ENCODE results near the gene SMU1. TPM values are rescaled to one million over a fixed set of nuclear protein-coding genes. Genes with fewer than 3 reads are reported as not detected.

Gene SMU1
- total RNA-seq, 4 donors from 2014 or later, result 19.7 to 24.2 (median 21.9) TPM

GRCh38 chr9:33103501-33104281, 27.2 kb upstream of the SMU1 start:
- WGBS, 2 donors (ENCODE audit: low coverage in 1 of 2), result 61 to 72% methylated on average over 5 of the region's 8 CpGs
- no peak for ATAC-seq
- H3K27ac ChIP-seq, result no peak overlapping the region
- H3K9me3 ChIP-seq, result no peaks in the 10 kb centered on the region
- no peaks in the 10 kb centered on the region for H3K36me3 ChIP-seq
- no peaks in the 10 kb centered on the region for H3K27me3 ChIP-seq
- TF ChIP-seq CTCF (IDR thresholded peaks at IDR 0.05) (no peak), POLR2A (IDR thresholded peaks at IDR 0.05) (no peak)
- H3K4me3 ChIP-seq, result no peak overlapping the region
- H3K4me1 ChIP-seq, result peaks cover 0 to 19% (median 8%) of the 10 kb centered on the region in 3 donors

- ATAC-seq, result no peak
- Histone ChIP-seq H3K27ac (no peak overlapping the region), H3K27me3 (no peaks in the 10 kb centered on the region), H3K36me3 (no peaks in the 10 kb centered on the region), H3K4me3 (no peak overlapping the region), H3K4me1 (peaks cover 0 to 16% (median 7%) of the 10 kb centered on the region in 3 donors), H3K9me3 (no peaks in the 10 kb centered on the region)
- 80 to 100% methylated on average over 1 to 3 of the region's 13 CpGs for WGBS, 2 donors (ENCODE audit: low coverage in 1 of 2)
- TF ChIP-seq POLR2AphosphoS5 (IDR thresholded peaks at IDR 0.05) (no peak), CTCF (IDR thresholded peaks at IDR 0.05) (no peak), EP300 (IDR thresholded peaks at IDR 0.05) (no peak), POLR2A (IDR thresholded peaks at IDR 0.05) (no peak)
Observed at GRCh38 chr9:33102551-33103210, 26.2 kb upstream of the SMU1 start.

- Histone ChIP-seq H3K4me3 (no peak overlapping the region), H3K27me3 (no peaks in the 10 kb centered on the region), H3K36me3 (no peaks in the 10 kb centered on the region), H3K4me1 (peaks cover 0 to 2% (median 0%) of the 10 kb centered on the region in 3 donors), H3K27ac (peak overlapping the region in 1 of 4 donors; percentile 10), H3K9me3 (no peaks in the 10 kb centered on the region)
- WGBS, 2 donors (ENCODE audit: low coverage in 1 of 2), result 82 to 86% methylated on average over 6 to 8 of the region's 10 CpGs
- ATAC-seq, result peak; percentile 5
- TF ChIP-seq POLR2A (IDR thresholded peaks at IDR 0.05), result no peak
- TF ChIP-seq CTCF (IDR thresholded peaks at IDR 0.05), result no peak
- no peak for TF ChIP-seq EP300 (IDR thresholded peaks at IDR 0.05)
- TF ChIP-seq POLR2AphosphoS5 (IDR thresholded peaks at IDR 0.05), result no peak
Observed at GRCh38 chr9:33101104-33101951, 24.9 kb upstream of the SMU1 start.

- no peaks in the 10 kb centered on the region for H3K36me3 ChIP-seq
- no peak overlapping the region for H3K27ac ChIP-seq
- no peaks in the 10 kb centered on the region for H3K4me1 ChIP-seq
- H3K9me3 ChIP-seq, result no peaks in the 10 kb centered on the region
- ATAC-seq, result no peak
- 100% methylated on average over 2 of the region's 2 CpGs; no CpG with 5 or more reads in 1 of the 2 donors for WGBS, 2 donors (ENCODE audit: low coverage in 1 of 2)
- TF ChIP-seq POLR2AphosphoS5 (IDR thresholded peaks at IDR 0.05) (no peak), POLR2A (IDR thresholded peaks at IDR 0.05) (no peak), CTCF (IDR thresholded peaks at IDR 0.05) (no peak), EP300 (IDR thresholded peaks at IDR 0.05) (no peak)
- H3K27me3 ChIP-seq, result no peaks in the 10 kb centered on the region
- H3K4me3 ChIP-seq, result no peak overlapping the region
Observed at GRCh38 chr9:33099754-33100153, 23.3 kb upstream of the SMU1 start.

Measured in gastroesophageal sphincter (tissue), 4 donors.